Raji (cell line): ENCODE results near the gene RHO.

ENCODE experiments used
- POLR2A ChIP-seq: IDR thresholded peaks from 2 replicates; pipeline ENCODE4 v1.6.1; 2011; ENCODE audit warnings: low read depth, low read length, control low read depth; ENCODE audit not compliant: insufficient read depth

RHO gene

DNA sequence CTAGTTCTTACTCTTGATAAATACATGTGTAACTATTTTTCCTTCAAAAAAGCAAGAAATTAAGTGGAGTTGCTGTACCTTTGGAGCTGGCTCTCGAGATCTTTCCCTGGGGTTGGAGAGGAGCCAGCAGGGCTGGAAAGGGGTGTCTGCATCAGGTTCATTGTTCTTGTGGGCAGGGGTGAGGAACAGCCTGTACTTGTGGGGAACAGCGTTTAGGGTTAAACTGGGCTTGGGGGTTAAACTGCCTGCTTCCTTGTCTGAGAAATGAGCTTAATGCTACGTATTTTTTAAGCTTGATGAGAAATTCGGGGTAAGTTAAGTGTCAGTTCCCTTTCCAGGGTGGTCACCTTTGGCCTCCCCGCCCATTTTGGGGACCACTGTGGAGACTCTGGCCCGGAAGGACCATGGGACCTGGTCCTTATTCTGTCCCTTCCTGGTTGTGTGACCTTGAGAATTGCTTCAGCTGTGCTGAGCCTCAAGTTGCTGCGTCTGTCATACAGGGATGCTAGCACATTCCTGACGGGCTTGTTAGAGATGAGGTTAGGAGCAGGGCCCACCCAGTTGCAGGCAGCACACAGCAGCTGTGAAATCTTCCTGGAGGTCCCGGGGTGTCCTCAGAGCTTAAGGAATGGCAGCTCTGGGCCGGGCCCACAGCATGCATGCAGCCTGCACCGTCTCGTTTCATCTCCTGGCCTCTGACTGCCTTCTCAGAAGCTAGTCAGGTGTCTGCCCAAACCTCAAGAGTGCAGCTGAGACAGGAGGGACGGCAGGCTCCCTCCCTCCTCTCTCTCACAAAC lies 26.1 kb downstream of the RHO start:
- TF ChIP-seq POLR2A, result no peak

DNA sequence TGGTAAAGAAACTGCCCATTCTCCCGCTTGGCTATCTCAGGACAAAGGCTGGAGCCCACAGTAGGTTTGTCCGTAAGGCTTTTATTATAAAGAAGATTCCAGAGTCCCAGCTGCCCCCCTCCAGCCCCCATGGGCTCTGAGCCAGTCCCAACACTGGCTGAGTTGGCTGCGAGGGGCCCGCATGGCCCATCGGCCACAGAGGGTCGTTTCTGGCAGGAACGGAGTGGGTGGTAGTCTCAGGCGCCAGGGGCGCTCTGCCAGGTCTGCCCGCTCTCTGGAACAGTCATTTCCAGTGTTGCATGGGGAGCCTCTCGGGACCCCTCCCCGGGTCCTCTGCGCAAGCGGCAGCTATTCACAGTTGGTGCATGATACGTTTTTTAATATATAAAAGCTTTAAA lies 26.7 kb downstream of the RHO start:
- no peak for TF ChIP-seq POLR2A

DNA sequence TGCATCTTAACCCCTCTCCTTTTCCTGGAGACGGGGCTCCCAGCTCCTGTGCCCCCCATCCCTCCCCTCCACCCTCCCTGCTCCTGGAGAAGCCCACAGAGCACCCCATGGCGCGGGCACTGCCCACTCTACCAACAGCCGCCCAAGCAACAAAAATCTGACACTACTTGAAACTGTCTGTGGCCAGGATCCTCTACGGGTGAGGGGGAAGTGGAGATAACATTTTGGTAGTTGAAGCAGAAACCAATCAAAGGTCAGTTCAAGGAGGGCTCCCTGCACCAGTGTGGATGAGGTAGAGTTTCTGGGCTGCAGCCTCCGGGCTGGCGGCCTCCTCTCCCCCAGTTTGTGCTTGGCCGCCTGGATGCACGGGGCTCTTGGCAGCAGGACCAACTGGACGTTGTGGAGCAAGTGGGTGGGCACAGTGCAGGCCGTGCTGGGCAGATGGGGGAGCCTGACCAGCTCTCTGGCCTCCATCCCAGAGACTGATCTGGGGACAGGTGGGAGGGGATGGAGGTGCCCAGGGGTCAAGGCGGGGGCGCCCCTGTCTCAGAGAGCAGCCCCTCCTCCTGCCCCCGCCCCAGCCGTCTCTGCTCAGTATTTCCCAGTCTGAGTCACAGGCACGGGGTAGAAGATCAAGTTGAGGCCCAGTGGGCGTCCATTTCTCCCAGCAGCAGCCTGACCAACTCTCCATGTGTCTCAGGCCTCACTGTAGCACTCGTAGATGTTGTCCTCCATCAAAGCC lies 27.3 kb downstream of the RHO start:
- no peak for TF ChIP-seq POLR2A

DNA sequence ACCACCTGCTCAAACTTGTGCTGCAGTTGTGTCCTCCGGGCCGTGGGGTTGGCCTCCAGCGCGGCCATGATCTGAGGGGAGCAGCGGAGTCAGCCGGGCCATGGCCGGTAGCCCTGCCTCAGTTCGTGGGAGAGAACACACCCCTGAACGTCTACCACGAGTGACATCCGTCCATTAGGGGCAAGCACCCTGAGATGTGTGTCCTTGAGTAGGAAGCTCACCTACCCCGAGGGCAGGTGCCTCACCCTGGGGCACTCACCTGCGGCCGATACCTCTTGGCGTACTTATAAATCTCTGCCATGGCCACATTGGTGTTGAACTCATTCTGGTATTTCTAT lies 27.9 kb downstream of the RHO start:
- no peak for TF ChIP-seq POLR2A

DNA sequence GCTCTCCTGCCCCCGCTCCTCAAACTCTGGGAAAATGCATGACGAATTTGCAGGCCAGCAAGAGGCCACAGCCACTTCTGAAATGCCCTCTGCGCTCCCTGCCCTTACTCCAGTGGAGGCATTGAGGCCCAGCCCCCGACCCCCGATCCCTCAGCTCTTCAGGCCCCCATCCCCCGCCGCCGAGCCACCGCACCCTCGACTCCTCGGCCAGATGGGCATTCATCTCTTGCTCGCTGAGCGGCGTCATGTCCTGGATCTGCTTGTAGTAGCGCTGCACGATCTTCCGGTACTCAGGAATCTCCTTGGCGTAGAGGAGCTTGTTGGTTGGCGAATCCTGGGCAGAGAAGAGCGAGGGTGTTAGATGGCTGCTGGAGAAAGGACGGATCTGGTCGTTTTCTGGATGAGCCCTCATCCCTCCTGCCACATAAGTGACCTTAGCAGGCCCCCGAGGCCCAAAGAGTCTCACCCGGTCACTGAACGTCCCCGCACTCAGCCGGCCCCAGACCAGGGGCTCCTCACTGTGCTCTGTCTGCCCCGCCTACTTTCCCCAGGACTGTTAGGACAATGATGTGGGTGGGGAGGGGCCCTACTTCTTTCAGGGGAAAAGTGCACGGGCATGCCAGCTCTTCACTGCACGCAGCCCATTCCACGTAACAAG lies 28.6 kb downstream of the RHO start:
- no peak for TF ChIP-seq POLR2A

DNA sequence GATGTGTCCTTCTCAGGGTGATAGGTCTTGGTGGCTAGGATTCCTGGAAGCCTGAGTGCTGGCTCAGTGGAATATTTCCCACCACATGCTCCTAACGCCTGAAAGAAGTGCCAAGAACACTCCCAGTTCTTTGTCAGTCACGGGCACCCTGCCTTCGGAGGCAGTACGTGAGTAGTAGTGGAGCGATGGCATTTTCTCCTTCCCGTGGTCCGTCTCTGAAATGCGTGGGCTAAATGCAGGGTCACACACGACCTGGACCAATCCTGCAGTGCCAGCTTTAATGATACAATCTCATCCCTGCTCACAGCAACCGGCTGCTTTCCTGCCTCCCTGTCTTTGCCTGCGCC lies 29.1 kb downstream of the RHO start:
- no peak for TF ChIP-seq POLR2A

DNA sequence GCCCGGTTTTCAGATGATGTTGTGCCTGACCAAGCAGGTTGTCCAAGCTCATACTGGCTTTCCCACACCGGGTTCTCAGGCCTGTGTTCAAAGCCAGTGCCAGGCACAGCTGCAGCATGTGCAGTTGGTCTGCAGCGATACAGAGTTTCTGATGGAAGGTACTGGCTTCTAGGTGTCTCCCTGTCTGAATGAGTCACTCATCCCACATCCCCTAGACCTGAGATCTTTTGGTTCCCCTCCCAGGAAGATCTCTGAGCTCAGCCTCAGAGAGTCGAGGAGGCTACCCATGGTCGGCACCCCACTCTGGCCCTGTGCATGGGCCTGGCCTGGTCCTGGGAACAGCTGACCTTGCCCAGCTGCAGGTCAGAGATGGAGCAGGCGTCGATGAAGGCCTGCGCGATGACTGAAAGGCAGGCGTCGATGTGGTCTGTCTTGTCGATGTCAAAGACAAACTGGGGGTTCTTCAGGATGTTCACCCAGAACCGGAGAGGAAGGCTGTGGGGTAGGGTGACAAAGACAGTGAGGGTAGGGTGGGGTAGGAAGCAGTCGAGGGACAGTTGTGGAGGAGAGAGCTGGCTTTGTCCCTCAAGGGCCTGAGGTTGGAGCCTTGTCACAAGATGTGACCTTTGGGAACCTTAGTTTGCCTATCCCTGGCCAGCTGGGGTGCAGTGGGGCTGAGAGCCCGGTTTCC lies 29.8 kb downstream of the RHO start:
- no peak for TF ChIP-seq POLR2A

DNA sequence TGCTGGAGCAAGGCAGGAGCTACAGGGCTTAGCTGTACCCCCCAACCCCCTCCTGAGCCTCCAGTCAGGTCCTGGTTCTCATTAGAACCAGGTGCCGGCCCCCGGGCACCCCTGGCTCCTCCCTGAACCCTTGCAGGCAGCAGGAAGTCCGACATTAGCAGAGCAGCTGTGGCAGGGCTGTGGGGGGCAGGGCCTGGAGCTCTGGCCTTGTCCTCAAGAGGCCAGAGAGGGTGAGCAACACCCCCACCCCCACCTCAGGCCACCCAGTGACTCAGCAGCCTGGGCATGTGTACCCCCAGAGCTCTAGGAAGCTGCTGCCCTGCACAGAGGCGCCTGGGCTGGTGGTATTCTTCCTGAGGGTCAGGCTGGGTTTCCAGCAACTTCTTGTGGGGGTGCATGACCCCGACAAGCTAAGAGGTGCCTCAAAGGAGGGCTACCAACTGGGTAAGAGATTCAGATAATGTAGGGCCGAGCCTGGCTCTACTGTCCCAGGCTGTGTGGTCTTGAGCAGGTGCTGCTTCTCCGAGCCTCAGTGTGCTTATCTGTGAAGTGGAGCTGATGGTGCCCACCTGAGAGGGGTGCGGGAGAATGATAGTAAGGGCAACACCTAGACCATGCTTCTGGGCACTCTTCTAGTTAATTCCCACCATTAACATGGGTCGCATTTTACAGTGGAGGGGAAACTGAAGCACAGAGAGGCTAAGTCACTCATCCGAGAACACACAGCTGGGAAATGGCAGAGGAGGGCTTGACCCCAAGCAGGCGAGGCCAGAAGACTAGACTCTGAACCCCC lies 30.5 kb downstream of the RHO start:
- no peak for TF ChIP-seq POLR2A

DNA sequence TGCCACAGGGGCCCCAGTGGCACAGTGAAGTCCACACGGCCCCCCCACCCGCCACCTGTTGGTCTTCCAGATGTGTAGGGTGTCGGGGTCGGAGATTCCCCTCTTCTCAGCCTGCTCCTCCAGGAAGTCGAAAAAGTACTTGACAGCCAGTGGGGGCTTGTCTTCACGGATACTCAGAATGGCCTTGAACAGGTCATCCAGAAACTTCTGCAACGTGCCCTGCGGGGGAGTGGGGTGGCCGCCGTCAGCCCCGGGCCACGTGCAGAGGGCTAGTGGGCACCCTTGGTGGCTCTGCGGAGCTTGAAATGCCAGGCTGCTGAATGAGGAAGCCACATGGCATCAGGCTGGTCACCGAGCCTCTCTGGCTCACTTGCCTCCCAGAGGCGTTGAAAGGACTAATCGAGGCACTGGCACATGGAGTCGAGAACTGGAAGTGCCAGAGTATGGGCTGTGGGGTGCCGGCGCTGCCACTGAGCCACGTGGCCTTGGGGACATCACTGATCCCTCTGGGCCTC lies 31.2 kb downstream of the RHO start:
- no peak for TF ChIP-seq POLR2A

DNA sequence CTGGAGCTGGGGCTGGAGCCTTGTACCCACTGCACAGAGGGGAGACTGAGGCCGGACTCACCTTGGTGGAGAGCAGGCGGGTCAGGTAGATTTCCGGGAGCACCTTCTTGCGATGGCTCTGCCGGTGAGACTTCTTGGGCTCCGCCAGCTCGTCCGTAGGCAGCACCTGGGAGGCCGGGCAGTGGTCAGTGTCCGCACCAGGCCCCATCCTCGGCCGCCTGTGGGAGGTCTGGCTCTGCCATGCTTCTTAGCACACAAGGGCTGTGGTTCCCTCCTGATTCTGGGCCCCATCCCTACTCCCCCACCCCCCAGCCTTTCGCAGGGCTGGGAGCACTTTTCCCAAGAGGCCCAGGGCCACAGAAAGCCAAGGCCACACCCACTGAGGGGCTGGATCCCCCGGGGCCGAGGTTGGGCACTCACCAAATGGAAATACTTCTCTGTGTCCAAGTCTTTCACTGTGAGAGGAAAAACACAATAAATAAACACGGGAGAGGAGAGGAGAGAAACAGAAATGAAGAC lies 31.9 kb downstream of the RHO start:
- TF ChIP-seq POLR2A, result no peak

DNA sequence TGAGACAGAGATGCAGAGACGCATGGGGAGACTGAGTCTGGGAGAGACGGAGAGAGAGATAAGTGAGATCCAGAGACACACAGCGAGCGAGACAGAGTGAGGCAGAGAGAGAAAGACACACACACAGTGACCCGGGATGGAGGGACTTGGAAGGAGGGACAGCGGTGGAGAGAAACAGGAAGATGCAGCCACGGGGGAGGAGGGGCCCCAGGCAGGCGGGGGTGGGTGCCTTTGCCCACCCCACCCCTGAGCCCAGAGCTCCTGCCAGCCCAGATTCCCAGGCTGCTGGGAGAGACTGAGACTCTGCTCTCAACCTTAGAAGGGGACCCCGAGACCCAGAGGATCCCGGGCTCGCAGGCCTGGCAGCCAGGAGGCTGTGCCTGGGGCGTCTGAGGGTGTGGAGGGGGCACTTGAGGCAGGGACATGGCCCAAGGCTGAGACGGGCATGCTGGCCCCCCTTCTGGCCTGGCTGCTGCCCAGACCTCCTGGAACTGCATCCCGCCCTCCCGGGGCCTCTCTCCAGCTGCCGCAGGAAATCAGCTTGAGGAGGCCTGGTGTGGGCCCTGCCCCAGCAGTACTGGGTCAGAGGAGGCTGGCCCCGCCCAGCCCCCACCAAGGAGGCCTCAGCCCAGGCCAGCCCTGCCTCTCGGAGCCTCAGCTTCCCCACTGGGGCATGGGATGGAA lies 32.6 kb downstream of the RHO start:
- no peak for TF ChIP-seq POLR2A

DNA sequence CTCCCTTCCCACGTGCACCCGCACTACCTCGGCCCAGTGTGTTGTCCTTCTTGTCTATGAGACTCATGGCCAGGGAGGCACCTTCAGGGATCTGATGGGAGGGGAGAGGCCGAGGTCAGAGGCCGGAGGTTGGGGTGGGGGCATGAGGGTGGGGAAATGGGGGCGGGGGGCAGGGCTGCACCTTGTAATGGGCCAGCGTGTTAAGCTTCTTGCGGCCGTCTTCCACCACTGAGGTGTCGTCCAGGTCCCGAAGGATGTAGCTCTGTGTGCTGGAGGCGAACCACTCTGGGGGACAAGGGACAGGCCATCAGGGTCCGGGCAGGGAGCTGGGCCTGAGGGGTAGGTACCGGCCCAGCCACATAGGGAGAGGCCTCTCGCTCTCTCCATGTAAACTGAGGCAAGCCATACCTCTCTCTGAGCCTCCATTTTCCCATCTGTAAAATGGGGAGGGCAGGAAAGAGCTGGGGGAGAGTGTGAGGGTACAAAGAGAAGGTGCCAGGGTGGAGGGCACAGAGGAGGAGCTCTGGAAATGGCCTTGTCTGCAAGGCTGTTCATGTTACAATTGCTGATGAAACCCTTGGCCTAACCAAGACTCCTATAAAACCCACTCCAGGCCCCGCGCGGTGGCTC lies 33.3 kb downstream of the RHO start:
- TF ChIP-seq POLR2A, result no peak

DNA sequence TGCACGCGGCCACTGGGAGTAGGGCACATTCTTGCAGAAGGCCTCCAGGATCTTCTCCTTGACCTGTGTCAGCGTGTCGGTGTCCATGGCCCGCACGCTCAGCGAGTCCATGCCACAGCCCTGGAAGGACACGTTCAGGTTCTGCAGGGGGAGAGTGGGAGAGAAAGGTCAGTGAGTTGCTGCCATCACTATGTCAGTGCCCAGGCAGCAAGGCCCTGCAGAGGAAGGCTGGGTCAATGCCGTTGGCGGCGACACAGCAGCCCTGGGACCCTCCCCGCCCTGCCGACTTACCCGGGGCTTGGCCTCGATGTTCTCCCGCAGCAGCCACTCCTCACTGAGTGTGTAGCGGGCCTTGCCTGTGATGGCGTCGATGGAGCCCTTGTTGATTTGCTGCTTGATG lies 34.4 kb downstream of the RHO start:
- TF ChIP-seq POLR2A, result no peak

DNA sequence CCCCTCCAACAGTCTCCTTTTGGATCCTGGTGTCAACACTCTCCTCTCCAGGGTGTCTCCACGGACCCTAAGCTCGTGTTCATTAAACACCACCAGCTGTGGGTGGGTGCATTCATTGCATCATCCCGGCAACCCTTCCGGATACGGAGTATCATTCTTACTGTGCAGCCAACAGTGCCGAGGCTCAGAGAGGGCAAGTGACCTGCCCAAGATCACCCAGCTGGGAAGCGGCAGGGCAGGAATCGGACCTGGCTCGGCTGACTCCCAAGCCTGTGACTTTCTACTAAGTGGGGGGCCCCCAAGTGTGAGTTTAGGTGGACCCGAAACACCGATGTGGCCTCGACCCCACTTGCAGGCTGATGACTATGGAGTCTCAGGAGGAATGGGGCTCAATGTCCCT lies 34.9 kb downstream of the RHO start:
- TF ChIP-seq POLR2A, result no peak
